ENCODE measurements around the gene REXO1.

Gene REXO1

DNA sequence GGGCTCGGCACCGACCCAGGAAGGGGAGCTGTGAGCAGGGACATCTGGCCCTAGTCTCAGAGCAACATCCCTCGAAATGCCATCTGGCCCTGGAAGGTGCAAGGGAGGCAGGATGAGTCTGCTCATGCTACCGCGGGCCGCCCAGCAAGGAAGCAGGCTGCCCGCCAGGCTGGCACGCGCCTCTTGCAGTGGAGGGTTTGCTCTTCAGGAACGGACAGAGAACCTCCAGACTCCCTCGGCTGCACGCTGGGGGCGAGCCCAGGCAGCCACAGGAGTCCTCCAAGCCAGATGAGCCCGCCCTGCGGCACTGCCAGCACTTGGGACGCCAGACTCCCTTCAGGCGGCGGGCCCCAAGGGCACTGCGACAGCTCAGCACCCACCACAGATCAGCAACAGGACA is 26.1 kb downstream of the REXO1 start:
- DNase-seq (ENCODE audit: low read depth, low spot score): no peak

GRCh38 chr19:1819341-1820255 is 28.7 kb downstream of the REXO1 start:
- no peak for DNase-seq (ENCODE audit: low read depth, low spot score)
- no peak overlapping the region for H3K4me3 ChIP-seq (ENCODE audit: low read length)

More for the DNA sequence above, 26.1 kb downstream of the REXO1 start:
- H3K4me3 ChIP-seq (ENCODE audit: low read length): no peak overlapping the region

DNA sequence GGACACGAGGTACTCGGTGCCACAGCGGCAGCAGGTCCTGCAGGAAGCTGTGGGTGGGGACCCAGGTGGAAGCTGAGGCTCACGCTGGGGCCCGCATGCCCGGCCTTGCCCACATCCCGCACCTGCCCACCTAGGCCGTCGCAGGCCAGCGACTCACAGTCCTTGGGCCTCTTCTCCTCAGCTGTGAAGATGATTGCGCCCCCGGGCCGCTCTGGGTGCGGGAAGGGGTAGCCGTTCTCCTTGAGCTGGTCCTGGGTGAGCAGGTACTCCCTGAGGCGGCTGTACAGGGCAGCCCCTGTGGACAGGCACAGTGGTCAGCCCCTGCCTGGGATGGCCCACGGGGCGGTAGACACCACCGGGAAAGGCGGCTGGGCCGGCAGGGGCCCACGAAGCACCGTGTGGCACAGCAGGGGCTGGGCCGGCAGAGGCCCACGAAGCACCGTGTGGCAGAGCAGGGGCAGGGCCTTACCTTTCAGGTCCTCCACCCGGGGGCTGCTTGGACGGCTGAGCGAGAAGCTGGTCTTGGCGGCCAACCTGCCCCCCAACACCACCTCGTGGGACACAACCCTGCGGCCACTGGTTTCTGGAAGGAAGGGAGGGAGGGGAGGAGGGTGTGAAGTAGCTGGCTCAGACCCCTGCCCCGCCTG is 29.6 kb downstream of the REXO1 start:
- DNase-seq (ENCODE audit: low read depth, low spot score): no peak
- no peak overlapping the region for H3K4me3 ChIP-seq (ENCODE audit: low read length)

GRCh38 chr19:1817553-1818179 is 30.6 kb downstream of the REXO1 start:
- no peak overlapping the region for H3K4me3 ChIP-seq (ENCODE audit: low read length)
- DNase-seq (ENCODE audit: low read depth, low spot score): no peak

DNA sequence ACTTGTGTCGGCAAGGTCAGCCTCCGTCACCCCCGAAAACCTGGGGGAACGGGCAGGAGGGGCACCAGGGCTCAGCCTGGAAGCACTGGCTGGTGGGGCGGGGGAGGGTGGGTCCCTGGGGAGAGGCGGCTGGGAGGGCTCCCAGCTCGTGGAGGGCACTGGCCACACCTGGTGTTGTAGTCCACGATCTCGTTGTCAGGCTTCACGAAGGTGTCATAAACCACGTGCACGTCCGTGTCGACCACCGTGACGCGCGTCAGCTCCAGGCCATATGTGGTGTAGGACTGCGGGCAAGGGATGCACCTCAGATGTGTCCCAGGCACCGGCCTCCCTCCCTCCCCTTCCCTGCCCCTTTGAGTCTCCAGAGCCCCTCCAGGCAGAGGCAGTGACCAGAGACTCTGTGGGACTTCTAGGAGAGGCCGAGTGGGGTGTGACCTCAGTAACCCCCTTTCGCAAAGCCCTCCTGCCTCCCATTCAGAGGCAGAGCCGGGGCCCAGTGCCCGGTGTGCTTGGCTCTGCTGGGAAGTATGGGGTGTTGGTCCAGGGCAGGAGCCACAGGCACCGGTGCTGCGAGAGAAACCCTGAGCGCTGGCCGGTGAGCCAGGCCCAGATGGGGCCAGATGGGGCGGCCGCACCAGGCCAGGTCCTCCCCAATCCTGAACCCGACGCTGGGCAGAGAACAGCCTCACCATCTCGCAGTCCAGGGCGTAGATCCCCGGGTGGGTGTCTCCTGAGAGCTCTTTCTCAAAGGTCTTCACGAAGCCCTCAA is 31.6 kb downstream of the REXO1 start:
- no peak for DNase-seq (ENCODE audit: low read depth, low spot score)
- H3K4me3 ChIP-seq (ENCODE audit: low read length): no peak overlapping the region

DNA sequence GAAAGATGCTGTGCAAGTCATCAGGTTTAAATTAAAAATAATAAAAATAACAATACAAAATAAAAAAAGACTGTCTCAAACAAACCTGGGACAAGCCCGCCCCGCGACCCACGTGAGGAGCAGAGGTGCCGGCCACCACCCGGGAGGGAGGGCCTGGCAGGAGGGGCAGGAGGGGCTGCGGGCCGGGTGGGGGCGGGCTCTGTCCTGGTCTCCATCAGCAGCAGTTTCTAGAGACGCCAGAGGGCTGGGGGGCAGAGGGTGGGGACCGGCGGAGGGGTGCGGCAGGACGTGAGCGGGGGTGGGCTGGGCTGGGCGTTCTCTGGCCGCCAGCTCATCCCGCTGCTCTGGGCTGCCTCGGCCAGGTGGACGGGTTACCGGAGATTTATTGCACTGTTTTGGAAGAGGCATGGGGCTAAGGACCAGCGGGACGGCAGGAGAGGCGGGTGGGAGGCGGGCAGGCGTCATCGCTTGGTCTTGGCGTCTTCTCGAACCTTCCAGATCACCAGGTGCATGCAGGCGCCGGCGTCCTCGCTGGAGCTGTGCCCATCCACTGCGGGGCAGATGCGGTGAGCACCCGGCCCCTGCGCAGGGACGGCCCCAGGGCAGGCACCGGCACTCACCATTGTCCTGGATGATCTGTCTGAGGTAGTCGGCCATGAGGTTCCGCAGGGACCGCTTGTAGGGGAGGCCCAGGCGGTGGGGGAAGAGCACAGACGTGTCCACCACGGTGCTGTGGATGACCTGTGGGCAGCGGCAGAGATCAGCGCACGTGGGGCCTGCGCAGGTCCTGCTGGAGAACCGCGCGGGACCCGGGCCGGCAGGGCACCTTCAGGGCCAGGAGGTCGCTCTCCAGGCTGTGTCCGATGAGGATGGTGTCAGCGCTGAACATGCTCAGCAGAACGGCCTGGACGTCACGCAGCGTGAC is 32.4 kb downstream of the REXO1 start:
- no peak for DNase-seq (ENCODE audit: low read depth, low spot score)
- H3K4me3 ChIP-seq (ENCODE audit: low read length): no peak overlapping the region

- no peak overlapping the region for H3K4me3 ChIP-seq (ENCODE audit: low read length)
- no peak for DNase-seq (ENCODE audit: low read depth, low spot score)
Measured at GRCh38 chr19:1814833-1815604, 33.3 kb downstream of the REXO1 start.

- no peak for DNase-seq (ENCODE audit: low read depth, low spot score)
Measured at GRCh38 chr19:1814391-1814790, 33.9 kb downstream of the REXO1 start.

DNA sequence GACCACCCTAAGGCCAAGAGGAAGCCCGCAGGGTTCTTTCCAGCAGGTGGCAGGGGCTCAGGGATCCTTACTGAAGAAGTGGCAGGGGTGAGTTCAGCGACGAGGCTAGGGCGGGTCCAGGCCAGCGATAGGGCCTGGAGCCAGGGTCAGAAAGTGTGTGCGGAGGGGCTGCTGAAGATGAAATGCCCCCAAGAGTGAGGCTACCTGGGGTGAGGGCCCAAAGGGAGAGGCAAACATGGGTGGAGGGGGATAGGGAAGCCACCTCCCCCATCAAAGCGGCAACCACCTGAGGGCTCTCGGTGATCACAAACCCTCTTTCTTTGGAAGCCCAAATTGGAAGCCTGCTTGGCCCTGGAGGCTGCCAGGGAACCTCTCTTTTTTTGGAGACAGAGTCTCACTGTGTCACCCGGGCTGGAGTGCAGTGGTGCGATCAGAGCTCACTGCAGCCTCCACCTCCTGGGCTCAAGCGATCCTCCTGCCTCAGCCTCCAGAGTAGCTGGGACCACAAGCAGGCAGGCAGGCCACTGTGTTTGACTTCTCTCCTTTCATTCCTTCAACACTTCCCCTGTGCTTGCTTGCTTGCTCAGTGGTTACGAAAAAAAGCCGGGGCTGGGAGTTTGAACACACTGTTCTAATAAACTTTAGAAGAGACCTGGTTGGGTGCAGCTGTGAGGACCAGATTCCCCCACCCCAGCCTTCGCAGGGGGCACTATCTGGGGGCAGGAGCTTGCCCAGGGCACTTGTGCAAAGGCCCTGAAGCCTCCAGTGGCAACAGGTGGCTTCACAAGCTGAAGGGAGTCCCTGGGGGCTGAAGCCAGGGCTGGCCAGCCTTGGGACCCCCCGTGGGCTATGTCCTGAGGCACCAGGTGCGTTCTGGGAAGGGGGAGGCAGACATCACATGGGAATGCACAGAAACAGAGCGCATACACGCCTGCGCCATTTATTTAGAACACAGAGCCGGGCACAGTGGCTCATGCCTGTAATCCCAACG is 34.8 kb downstream of the REXO1 start:
- DNase-seq (ENCODE audit: low read depth, low spot score): no peak

More at GRCh38 chr19:1814391-1814790, 33.9 kb downstream of the REXO1 start:
- no peak overlapping the region for H3K4me3 ChIP-seq (ENCODE audit: low read length)

GRCh38 chr19:1812426-1813191 is 35.7 kb downstream of the REXO1 start:
- peak overlapping the region; percentile 77 for H3K4me3 ChIP-seq (ENCODE audit: low read length)
- peak; percentile 97 for DNase-seq (ENCODE audit: low read depth, low spot score)

More for the DNA sequence above, 34.8 kb downstream of the REXO1 start:
- peak overlapping the region; percentile 77 for H3K4me3 ChIP-seq (ENCODE audit: low read length)

DNA sequence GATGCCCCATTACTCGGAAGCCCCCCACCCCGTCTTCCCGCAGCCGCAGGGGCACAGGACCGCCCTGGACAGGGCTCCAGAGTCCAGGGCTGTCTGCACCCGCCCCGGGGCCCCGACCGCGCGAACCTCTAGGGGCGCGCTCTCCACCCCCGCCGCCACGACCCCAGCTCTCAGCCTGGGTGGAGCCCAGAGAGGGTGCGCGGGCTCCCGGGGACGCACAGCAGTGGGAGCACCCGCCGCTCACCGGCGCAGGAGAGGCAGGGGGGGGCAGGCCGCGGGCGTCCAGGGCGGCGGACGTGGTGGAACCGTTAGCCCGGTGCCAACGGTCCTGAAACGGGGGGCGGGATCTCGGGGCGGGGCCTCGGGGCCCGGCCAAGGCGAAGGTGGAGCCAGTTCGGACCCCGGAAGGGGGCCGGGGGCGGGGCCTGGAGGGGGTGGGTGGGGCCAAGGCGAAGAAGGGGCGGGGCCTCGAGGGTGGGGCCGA is 36.3 kb downstream of the REXO1 start, which contains the start of gene ATP8B3:
TSS of gene ATP8B3 (minus strand) at position 335 of the 484 bp plus-strand sequence. CDS start 540 bp downstream, outside the sequence.
- no peak for DNase-seq (ENCODE audit: low read depth, low spot score)

DNA sequence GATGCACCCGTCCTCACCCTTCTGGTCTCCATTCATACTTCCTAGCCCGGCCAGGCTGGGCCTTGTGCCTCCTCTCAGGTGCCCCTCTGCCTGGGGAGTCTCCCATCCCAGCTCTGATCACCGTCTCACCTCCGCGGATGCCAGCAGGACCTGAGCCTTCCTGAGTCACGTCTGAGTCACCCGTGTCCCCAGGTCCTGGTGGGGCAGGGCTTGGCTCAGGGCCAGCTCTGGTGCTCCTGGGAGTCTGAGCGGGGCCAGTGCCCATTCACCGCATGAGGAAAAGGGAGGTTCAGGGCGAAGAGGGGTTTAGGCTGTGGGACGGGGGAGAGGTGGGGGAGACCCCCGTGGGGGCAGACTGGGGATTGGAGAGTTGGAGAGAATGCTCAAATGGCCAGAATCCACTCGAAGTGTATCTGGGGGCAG is 36.8 kb downstream of the REXO1 start:
- DNase-seq (ENCODE audit: low read depth, low spot score): no peak
- H3K4me3 ChIP-seq (ENCODE audit: low read length): peak overlapping the region; percentile 77

More for the DNA sequence above, 36.3 kb downstream of the REXO1 start, which contains the start of gene ATP8B3:
- H3K4me3 ChIP-seq (ENCODE audit: low read length): peak within 1 kb of the TSS; percentile 77

- no peak for DNase-seq (ENCODE audit: low read depth, low spot score)
Measured at GRCh38 chr19:1810439-1811160, 37.7 kb downstream of the REXO1 start.

DNA sequence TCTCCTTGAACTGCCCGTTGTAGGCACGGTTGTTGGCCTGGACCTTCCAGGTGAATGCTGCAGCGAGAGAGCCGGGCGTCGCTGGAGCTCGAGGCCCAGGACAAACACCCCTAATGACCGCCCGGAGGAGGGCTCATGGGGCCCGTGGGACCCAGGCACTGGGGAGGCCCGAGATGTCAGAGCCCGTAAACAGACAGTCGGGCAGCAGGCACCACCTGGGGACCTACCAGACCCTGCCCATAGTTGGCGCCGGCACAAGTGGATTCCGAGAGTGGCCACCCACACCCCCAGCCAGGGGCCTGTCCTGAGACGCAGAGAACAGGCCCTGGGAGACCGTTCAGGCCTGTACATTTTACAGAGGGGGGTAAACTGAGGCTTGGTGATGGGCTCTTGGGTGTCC is 38.6 kb downstream of the REXO1 start:
- H3K4me3 ChIP-seq (ENCODE audit: low read length): no peak overlapping the region

More at GRCh38 chr19:1810439-1811160, 37.7 kb downstream of the REXO1 start:
- H3K4me3 ChIP-seq (ENCODE audit: low read length): peak overlapping the region; percentile 77

GRCh38 chr19:1808395-1808731 is 39.9 kb downstream of the REXO1 start:
- DNase-seq (ENCODE audit: low read depth, low spot score): no peak
- H3K4me3 ChIP-seq (ENCODE audit: low read length): no peak overlapping the region

More for the DNA sequence above, 38.6 kb downstream of the REXO1 start:
- DNase-seq (ENCODE audit: low read depth, low spot score): no peak

Measured in Jurkat, Clone E6-1 (cell line).